OCI-LY1 (cell line): ENCODE data around the gene HIP1R.

Experiments used
- H2AFZ ChIP-seq: fragments of 200-600 bp; sonication (generic), shearing (Covaris generic); 2 replicates; pipeline ENCODE4 v1.6.0; 2014; ENCODE audit warnings: antibody characterized with exemption, mild to moderate bottlenecking, low read length
- H3F3A ChIP-seq: fragments of 200-600 bp; sonication (generic), shearing (Covaris generic); 2 replicates; pipeline ENCODE4 v1.6.0; 2014; ENCODE audit warnings: mild to moderate bottlenecking, antibody characterized with exemption, low read length, moderate library complexity; ENCODE audit not compliant: insufficient read depth
- H3K27ac ChIP-seq: fragments of 200-600 bp; sonication (generic); 2 replicates; pipeline ENCODE4 v1.5.1; 2014; ENCODE audit warnings: low read length, mixed run types, mild to moderate bottlenecking, low read depth; ENCODE audit not compliant: poor library complexity, severe bottlenecking
- H3K27me3 ChIP-seq: fragments of 200-600 bp; sonication (generic); 2 replicates; pipeline ENCODE4 v1.6.0; 2014; ENCODE audit warnings: antibody characterized with exemption, mild to moderate bottlenecking, low read length, moderate library complexity; ENCODE audit not compliant: insufficient read depth
- H3K36me3 ChIP-seq: fragments of 200-600 bp; sonication (generic); 2 replicates; pipeline ENCODE4 v1.6.1; 2014; ENCODE audit warnings: mild to moderate bottlenecking, antibody characterized with exemption, low read length, moderate library complexity, mixed read lengths; ENCODE audit not compliant: insufficient read depth
- H3K4me1 ChIP-seq: fragments of 200-600 bp; sonication (generic); 2 replicates; pipeline ENCODE4 v1.5.1; 2014; ENCODE audit warnings: mild to moderate bottlenecking, low read length, moderate library complexity; ENCODE audit not compliant: insufficient read depth, severe bottlenecking
- H3K4me2 ChIP-seq: fragments of 200-600 bp; sonication (generic), shearing (Covaris generic); 2 replicates; pipeline ENCODE4 v1.6.1; 2014; ENCODE audit warnings: low read length
- H3K4me3 ChIP-seq: fragments of 200-600 bp; sonication (generic); 2 replicates; pipeline ENCODE4 v1.5.1; 2014; ENCODE audit warnings: low read length, low read depth, mild to moderate bottlenecking, mixed read lengths; ENCODE audit not compliant: poor library complexity, severe bottlenecking
- H3K79me2 ChIP-seq: fragments of 200-600 bp; shearing (Covaris generic); 2 replicates; pipeline ENCODE4 v1.6.1; 2016; ENCODE audit warnings: mixed run types, low read length, mixed read lengths; ENCODE audit not compliant: insufficient read depth
- H3K9ac ChIP-seq: fragments of 200-600 bp; sonication (generic), shearing (Covaris generic); 2 replicates; pipeline ENCODE4 v1.6.1; 2014; ENCODE audit warnings: mild to moderate bottlenecking, low read length, mixed read lengths
- H3K9me2 ChIP-seq: fragments of 200-600 bp; sonication (generic), shearing (Covaris generic); 2 replicates; pipeline ENCODE4 v1.6.1; 2014; ENCODE audit warnings: low read depth, mild to moderate bottlenecking, low read length, mixed read lengths
- H3K9me3 ChIP-seq: fragments of 200-600 bp; shearing (Covaris generic); 2 replicates; pipeline ENCODE4 v1.6.1; 2014; ENCODE audit warnings: low read length, mixed read lengths
- H4K20me1 ChIP-seq: fragments of 200-600 bp; sonication (generic), shearing (Covaris generic); 2 replicates; pipeline ENCODE4 v1.6.0; 2016; ENCODE audit warnings: mild to moderate bottlenecking, low read length; ENCODE audit not compliant: insufficient read depth
- EZH2 ChIP-seq: fragments of 200-600 bp; sonication (generic), shearing (Covaris generic); IDR thresholded peaks from 2 replicates; pipeline ENCODE4 v1.8.0; 2017; ENCODE audit warnings: borderline replicate concordance, mixed run types, mild to moderate bottlenecking, antibody characterized with exemption, low read length, moderate library complexity, mixed read lengths
- TF ChIP-seq, protein P1 (sequence below): fragments of 200-600 bp; sonication (generic), shearing (Covaris generic); IDR thresholded peaks from 2 replicates; pipeline ENCODE4 v1.5.1; 2017; ENCODE audit warnings: mild to moderate bottlenecking, antibody characterized with exemption, low read length, moderate library complexity, mixed read lengths

The HIP1R gene

DNA sequence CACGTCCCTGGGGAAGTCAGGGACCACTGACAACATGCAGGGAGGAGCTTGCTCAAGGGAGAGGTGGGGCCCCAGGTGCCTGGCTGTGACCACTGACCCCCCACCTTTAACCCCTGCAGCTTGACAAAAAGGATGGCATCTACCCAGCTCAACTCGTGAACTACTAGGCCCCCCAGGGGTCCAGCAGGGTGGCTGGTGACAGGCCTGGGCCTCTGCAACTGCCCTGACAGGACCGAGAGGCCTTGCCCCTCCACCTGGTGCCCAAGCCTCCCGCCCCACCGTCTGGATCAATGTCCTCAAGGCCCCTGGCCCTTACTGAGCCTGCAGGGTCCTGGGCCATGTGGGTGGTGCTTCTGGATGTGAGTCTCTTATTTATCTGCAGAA is 26.3 kb downstream of the HIP1R start:
- Histone ChIP-seq H3K4me3 (no peak overlapping the region), H4K20me1 (no peaks in the 10 kb centered on the region), H2AFZ (no peak overlapping the region), H3K4me2 (no peak overlapping the region), H3F3A (no peaks in the 10 kb centered on the region), H3K9me2 (no peaks in the 10 kb centered on the region), H3K9ac (no peak overlapping the region), H3K4me1 (no peaks in the 10 kb centered on the region), H3K36me3 (peaks cover 18% of the 10 kb centered on the region), H3K79me2 (no peaks in the 10 kb centered on the region), H3K9me3 (no peaks in the 10 kb centered on the region), H3K27ac (no peak overlapping the region), H3K27me3 (peaks cover 3% of the 10 kb centered on the region; the same call in 1 of the 2 replicates)
- no peak for TF ChIP-seq EZH2
- TF ChIP-seq, protein P1, sequence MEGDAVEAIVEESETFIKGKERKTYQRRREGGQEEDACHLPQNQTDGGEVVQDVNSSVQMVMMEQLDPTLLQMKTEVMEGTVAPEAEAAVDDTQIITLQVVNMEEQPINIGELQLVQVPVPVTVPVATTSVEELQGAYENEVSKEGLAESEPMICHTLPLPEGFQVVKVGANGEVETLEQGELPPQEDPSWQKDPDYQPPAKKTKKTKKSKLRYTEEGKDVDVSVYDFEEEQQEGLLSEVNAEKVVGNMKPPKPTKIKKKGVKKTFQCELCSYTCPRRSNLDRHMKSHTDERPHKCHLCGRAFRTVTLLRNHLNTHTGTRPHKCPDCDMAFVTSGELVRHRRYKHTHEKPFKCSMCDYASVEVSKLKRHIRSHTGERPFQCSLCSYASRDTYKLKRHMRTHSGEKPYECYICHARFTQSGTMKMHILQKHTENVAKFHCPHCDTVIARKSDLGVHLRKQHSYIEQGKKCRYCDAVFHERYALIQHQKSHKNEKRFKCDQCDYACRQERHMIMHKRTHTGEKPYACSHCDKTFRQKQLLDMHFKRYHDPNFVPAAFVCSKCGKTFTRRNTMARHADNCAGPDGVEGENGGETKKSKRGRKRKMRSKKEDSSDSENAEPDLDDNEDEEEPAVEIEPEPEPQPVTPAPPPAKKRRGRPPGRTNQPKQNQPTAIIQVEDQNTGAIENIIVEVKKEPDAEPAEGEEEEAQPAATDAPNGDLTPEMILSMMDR = no peak

GRCh38 chr12:122862110-122862634 is 26.9 kb downstream of the HIP1R start:
- Histone ChIP-seq H3K4me2 (no peak overlapping the region), H3K27me3 (peaks cover 3% of the 10 kb centered on the region; the same call in 1 of the 2 replicates), H3K27ac (no peak overlapping the region), H3F3A (no peaks in the 10 kb centered on the region), H3K79me2 (no peaks in the 10 kb centered on the region), H3K9me3 (no peaks in the 10 kb centered on the region), H4K20me1 (no peaks in the 10 kb centered on the region), H3K9ac (no peak overlapping the region), H3K9me2 (no peaks in the 10 kb centered on the region), H2AFZ (no peak overlapping the region), H3K4me3 (no peak overlapping the region), H3K4me1 (no peaks in the 10 kb centered on the region), H3K36me3 (peaks cover 17% of the 10 kb centered on the region)
- TF ChIP-seq EZH2 = no peak
- TF ChIP-seq, protein P1 = no peak

GRCh38 chr12:122862872-122863701 is 27.8 kb downstream of the HIP1R start:
- Histone ChIP-seq H2AFZ (no peak overlapping the region), H3K79me2 (no peaks in the 10 kb centered on the region), H4K20me1 (no peaks in the 10 kb centered on the region), H3F3A (no peaks in the 10 kb centered on the region), H3K4me2 (no peak overlapping the region), H3K4me3 (no peak overlapping the region), H3K4me1 (no peaks in the 10 kb centered on the region), H3K9me3 (no peaks in the 10 kb centered on the region), H3K9me2 (no peaks in the 10 kb centered on the region), H3K27ac (no peak overlapping the region), H3K36me3 (peaks cover 17% of the 10 kb centered on the region), H3K27me3 (peaks cover 3% of the 10 kb centered on the region; the same call in 1 of the 2 replicates), H3K9ac (no peak overlapping the region)
- TF ChIP-seq, protein P1 = no peak
- TF ChIP-seq EZH2 = no peak
